ENCODE measurements around the gene WASF1. TPM values are rescaled to one million over a fixed set of nuclear protein-coding genes. Genes with fewer than 3 reads are reported as not detected.

WASF1 gene
- total and polyA plus RNA-seq, 12 donors, result 0.43 to 3.1 (median 0.99) TPM

DNA sequence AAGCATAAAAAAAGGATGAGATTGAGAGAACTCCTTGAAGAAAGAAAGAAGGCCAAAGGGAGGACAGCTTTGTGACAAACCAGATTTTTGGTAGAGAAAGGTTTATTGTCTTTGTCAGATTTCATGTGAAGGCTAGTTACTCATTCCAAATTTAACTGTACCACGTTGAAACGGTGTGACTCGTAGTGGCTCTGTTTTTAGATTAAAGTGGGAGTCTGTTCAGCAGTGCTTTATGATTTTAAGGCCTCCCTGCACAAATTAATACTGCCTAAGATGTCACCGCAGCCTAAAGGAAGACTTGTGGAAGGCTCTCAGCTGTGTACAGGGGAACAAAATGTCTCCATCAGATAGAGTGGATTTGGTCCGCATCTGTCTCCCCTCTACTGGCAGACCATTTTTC is 36.7 kb upstream of the WASF1 start:
- Histone ChIP-seq H3K27me3 (no peaks in the 10 kb centered on the region), H3K36me3 (peaks cover 0 to 100% (median 55%) of the 10 kb centered on the region in 9 donors), H3K4me1 (no peaks in the 10 kb centered on the region)

DNA sequence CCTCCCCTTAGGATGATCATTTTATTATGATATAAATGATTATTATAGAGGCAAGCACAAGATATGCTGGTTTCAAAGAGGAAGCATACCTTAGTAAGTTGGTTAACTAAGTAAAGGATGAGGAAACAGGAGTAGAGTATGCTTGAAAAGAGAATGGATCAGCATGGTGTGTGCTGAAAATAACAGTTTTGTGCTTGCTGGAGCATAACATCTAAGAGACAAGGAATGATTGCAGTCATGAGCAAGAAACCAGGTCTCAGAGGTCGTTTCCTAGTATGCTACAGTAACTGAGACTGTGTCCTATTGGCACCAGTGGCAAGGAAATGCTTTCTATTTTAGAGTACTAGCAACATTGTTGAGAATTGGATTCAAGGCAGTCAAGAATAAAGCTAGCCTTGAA is 34.9 kb upstream of the WASF1 start:
- H3K27ac ChIP-seq, result no peak overlapping the region
- H3K9me3 ChIP-seq, result no peaks in the 10 kb centered on the region
- 43 to 59% methylated on average over 1 of the region's 1 CpG for WGBS, 2 donors
- no peaks in the 10 kb centered on the region for H3K27me3 ChIP-seq
- TF ChIP-seq CTCF (IDR thresholded peaks at IDR 0.05), result no peak
- H3K4me3 ChIP-seq, result no peak overlapping the region
- intact Hi-C loops (cut with DNase I), result no loop called here
- ATAC-seq (no peak), DNase-seq (no peak)
- H3K36me3 ChIP-seq, result peaks cover 0 to 100% (median 42%) of the 10 kb centered on the region in 9 donors
- H3K4me1 ChIP-seq, result no peaks in the 10 kb centered on the region

More for the DNA sequence above, 36.7 kb upstream of the WASF1 start:
- DNase-seq (no peak), ATAC-seq (no peak)
- Histone ChIP-seq H3K27ac (no peak overlapping the region), H3K4me3 (no peak overlapping the region), H3K9me3 (no peaks in the 10 kb centered on the region)
- WGBS, 2 donors, result 83% methylated on average over 5 of the region's 5 CpGs
- intact Hi-C loops (cut with DNase I), result no loop called here
- no peak for TF ChIP-seq CTCF (IDR thresholded peaks at IDR 0.05)

DNA sequence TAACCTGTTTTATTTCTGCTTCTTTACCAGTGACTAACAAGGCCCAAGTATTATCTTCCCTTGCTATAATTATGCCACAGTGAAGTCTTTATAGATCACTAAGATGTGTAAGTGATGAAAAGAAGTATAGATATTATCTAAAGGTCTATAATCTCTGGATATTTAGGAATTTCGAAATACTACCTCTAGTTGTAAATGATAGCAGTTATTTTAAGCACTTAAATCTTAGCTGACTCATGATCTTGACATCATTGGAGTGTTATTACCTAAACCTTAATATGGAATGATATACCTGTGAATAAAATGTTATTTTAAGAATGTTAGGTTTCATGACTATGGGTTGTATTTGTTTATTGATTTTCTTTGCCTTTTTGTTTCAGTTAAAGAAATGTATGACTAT is 32.3 kb upstream of the WASF1 start:
- intact Hi-C loops (cut with DNase I), result no loop called here
- Histone ChIP-seq H3K4me1 (no peaks in the 10 kb centered on the region), H3K9me3 (no peaks in the 10 kb centered on the region), H3K36me3 (peaks cover 0 to 96% (median 35%) of the 10 kb centered on the region in 9 donors), H3K27me3 (no peaks in the 10 kb centered on the region), H3K4me3 (no peak overlapping the region), H3K27ac (no peak overlapping the region)
- WGBS, 2 donors, result 98 to 99% methylated on average over 1 of the region's 1 CpG
- TF ChIP-seq CTCF (IDR thresholded peaks at IDR 0.05), result no peak
- ATAC-seq, result no peak
- no peak for DNase-seq

DNA sequence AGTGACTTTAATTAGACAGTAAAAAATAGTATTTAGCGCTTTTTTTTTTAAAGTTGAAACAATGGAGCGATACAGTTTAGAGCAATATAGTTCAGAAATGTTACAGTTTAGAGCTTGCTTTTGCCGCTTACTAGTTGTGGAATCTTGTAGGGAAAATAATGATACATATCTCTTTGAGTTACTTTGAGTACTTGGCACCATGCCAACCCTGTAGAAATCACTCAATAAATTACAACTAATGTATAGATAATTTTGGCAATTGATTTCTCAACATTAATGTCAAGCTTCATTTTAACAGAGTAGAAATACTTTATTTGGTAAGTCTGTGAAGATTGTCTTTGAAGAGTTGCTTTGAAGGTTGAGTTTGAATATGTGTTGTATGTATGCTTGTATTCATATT is 28.2 kb upstream of the WASF1 start:
- TF ChIP-seq CTCF (IDR thresholded peaks at IDR 0.05), result no peak
- no peaks in the 10 kb centered on the region for H3K4me1 ChIP-seq
- no peaks in the 10 kb centered on the region for H3K27me3 ChIP-seq
- H3K9me3 ChIP-seq, result no peaks in the 10 kb centered on the region
- 97 to 98% methylated on average over 3 of the region's 3 CpGs for WGBS, 2 donors
- intact Hi-C loops (cut with DNase I), result no loop called here
- no peak for DNase-seq
- H3K27ac ChIP-seq, result no peak overlapping the region
- H3K4me3 ChIP-seq, result no peak overlapping the region
- ATAC-seq, result no peak
- peaks cover 0 to 65% (median 17%) of the 10 kb centered on the region in 9 donors for H3K36me3 ChIP-seq

All from heart right ventricle (tissue), 16 donors.